GM19395 (cell line): ENCODE measurements around the gene ANKEF1.

ENCODE experiments used
- ATAC-seq: cut with Tn5 transposase; IDR thresholded peaks from one replicate; pipeline ENCODE4 v1.9.1; 2021; ENCODE audit warnings: mild to moderate bottlenecking, moderate library complexity; ENCODE audit not compliant: unreplicated experiment

The ANKEF1 gene

DNA sequence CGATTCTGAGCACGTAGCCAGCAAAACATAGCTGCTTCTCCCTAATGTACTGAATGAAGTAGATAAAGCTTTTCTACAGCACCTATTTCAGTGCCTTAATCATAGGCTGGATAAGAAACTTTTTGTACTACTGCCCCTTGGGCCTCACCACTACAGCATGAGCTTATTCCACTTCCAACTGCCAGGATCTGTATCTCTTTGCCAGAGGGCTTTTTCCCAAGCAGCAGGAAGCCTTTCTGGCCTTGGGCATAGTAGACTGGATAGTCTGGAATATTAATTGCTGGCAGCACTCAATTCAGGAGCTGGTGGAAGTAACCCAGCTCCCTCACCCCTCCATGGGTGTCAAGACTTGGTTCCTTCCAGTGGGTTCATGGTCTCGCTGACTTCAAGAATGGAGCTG lies 43.6 kb downstream of the ANKEF1 start:
- no peak for ATAC-seq

DNA sequence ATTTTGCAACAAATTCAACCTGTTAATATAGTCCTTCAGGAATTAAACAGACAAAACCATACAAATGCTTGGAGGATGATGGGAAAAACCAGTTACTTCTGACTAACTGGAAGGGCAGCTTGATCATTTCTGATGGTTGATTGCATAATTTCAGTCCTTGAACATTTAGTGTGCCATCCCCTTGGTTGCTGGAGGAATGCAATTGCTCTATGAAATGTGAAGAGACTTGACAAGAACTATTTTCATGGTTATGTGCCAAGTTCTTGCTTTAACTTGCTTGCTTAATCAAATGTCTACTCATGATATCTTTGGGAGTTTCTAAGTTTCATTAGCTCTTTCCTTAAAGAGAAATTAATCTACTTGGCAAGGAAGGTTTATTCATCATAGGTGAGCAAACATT lies 45.2 kb downstream of the ANKEF1 start:
- ATAC-seq: no peak

GRCh38 chr20:10080574-10080973 lies 45.8 kb downstream of the ANKEF1 start:
- ATAC-seq: no peak

GRCh38 chr20:10089871-10090587 lies 55.2 kb downstream of the ANKEF1 start:
- no peak for ATAC-seq

DNA sequence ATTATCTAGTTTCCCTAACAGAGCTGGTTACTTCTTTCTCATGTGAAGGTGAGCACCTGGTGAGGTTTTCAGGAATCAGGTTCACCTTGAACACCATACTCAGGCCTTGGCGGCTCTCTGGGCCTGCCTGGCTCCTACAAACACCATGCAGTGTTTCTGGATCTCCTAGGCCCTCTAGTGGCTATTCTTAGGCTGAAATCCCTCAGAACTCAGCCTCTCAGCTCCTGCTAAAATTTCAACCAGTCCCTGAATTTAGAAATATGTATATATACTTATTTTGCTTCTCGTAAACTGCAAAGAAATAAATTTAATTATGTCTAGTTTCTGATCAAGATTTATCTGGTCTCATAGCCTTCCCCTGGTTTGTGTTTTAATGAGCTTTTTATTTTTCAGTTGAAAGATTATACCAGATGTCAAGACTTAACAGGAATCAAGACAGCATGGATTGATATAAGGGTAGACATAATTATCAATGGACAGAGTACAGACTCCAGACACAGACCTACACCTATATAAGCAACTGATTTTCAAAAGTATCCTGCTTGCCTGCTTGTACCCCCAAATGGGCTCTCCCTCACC lies 55.9 kb downstream of the ANKEF1 start:
- no peak for ATAC-seq

- ATAC-seq: no peak
Measured at GRCh38 chr20:10093087-10093591, 58.4 kb downstream of the ANKEF1 start.

- ATAC-seq: no peak
Measured at GRCh38 chr20:10094566-10095173, 59.9 kb downstream of the ANKEF1 start.

- ATAC-seq: no peak
Measured at GRCh38 chr20:10096790-10097189, 62.0 kb downstream of the ANKEF1 start.

DNA sequence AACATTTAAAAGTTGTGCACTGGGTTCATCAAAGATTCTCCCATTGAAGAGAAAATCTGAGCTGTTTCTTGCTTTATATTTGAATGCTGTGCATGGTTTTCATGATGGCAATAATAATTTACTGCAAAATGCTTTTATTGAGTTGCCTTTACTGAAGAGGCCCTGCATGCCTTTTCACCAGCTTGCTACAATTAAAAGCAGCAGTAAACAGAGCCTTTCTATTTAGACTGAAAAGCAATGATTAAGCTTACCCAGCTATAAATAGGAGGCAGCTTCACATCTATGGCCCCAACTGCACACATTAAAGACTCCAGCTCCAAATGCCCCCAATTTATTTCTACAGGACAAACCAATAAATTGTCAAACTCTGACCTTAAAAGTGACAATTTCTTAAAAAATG lies 70.3 kb downstream of the ANKEF1 start:
- ATAC-seq: no peak
